Measurements from ENCODE around the gene ANKRD11.

Gene ANKRD11

DNA sequence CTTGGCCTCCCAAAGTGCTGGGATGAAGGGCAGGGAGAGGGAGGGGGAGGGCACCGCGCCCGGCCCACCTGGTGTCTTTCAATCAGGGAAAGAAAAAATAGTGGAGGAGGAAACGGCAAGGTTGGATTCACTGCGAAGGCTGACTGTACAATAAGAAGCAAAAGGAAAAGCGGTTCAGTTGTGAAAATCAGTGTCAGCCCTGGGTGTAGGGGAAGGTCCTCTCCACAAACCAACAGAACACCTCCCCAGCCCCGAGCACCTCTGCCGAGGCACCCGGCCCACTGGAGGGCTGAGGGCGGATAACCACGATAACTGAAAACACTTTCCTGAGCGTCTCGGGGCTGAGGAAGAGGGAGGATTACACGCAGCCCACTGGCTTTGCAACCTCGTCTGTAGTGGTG is 16.4 kb upstream of the ANKRD11 start:
- Histone ChIP-seq H3K4me3 (ENCODE audit: low read length in 2 of 2) (peak overlapping the region; percentile 85 to 88), H3K36me3 (ENCODE audit: control insufficient read depth in 2 of 2, insufficient read depth in 2 of 2, low read length in 2 of 2) (peaks cover 6 to 11% of the 10 kb centered on the region in 2 donors), H3K27me3 (ENCODE audit: control insufficient read depth in 1 of 2, insufficient read depth in 2 of 2, low read length in 2 of 2) (no peaks in the 10 kb centered on the region), H3K4me1 (ENCODE audit: control insufficient read depth, insufficient read depth, low read length) (peaks cover 38% of the 10 kb centered on the region), H3K9ac (ENCODE audit: low read length in 2 of 2) (peak overlapping the region in 1 of 2 donors; percentile 75), H3K9me3 (ENCODE audit: control insufficient read depth in 2 of 2, low read length in 2 of 2) (no peaks in the 10 kb centered on the region), H3K27ac (ENCODE audit: low read length) (no peak overlapping the region)

DNA sequence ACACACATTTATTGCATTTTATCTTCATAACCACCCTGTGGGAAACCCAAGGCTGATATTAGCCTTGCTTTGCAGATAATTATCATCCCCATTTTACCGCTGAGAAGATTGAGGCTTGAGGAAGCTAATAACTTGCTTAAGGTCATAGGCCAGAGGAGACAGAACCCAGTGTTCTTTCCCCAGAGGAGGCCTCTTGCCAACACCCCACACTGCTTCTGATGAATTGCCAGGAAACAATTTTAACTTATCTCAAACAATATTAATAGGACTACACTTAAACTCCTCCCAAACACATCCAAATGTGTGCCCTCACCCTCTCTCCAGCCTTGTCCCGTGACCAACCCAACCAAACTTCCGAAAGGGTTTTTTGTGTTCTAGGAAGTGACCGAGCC is 15.7 kb upstream of the ANKRD11 start:
- peak overlapping the region in 1 of 2 donors; percentile 35 for H3K4me3 ChIP-seq (ENCODE audit: low read length in 2 of 2)
- H3K36me3 ChIP-seq (ENCODE audit: control insufficient read depth in 2 of 2, insufficient read depth in 2 of 2, low read length in 2 of 2) = peaks cover 5 to 6% of the 10 kb centered on the region in 2 donors
- H3K9me3 ChIP-seq (ENCODE audit: control insufficient read depth in 2 of 2, low read length in 2 of 2) = no peaks in the 10 kb centered on the region
- H3K27ac ChIP-seq (ENCODE audit: low read length) = no peak overlapping the region
- no peak overlapping the region for H3K9ac ChIP-seq (ENCODE audit: low read length in 2 of 2)
- peaks cover 38% of the 10 kb centered on the region for H3K4me1 ChIP-seq (ENCODE audit: control insufficient read depth, insufficient read depth, low read length)
- H3K27me3 ChIP-seq (ENCODE audit: control insufficient read depth in 1 of 2, insufficient read depth in 2 of 2, low read length in 2 of 2) = no peaks in the 10 kb centered on the region

DNA sequence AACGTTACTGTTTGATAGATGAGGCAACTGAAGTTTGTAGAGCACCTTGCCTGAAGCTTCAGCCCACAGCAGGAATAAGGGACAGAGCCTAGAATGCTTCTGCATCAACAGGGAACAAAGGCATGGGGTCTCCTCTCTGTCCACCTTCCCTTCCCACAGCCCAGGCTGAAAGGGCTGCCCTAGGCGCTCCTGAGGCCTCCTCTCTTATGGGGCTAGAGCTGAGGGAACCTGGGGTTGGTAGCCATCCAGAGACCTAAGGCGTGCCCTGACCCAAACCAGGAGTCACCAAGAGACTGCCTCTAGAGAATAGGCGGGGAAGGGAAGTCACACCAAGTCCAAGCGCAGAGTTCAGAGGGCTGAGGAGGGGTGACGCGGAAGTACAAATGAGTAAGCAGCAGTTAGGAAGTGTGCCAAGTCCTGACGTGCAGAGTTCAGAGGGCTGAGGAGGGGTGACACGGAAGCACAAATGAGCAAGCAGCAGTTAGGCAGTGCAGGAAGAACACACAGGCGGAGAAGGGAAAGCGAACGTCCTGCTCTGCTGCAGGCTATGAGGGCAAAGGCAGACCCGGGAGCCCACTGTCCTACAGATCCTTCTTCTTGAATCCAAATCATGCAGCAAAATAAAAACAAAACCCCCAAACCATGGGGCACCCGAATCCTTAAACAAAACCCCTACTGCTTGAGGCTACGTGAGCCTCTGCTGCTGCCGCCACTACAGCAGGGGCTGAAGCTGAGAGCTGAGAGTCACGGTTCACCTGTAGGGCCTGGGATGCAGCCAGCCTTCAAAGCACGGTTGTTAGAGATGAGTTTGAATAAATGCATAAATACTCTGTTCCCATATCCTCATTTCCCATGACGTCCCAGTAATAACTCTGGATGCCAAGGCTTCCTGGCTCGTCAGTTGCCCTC is 15.1 kb upstream of the ANKRD11 start:
- no peaks in the 10 kb centered on the region for H3K9me3 ChIP-seq (ENCODE audit: control insufficient read depth in 2 of 2, low read length in 2 of 2)
- no peak overlapping the region for H3K9ac ChIP-seq (ENCODE audit: low read length in 2 of 2)
- H3K36me3 ChIP-seq (ENCODE audit: control insufficient read depth in 2 of 2, insufficient read depth in 2 of 2, low read length in 2 of 2) = peaks cover 1 to 2% of the 10 kb centered on the region in 2 donors
- H3K4me3 ChIP-seq (ENCODE audit: low read length in 2 of 2) = peak overlapping the region in 1 of 2 donors; percentile 35
- no peaks in the 10 kb centered on the region for H3K27me3 ChIP-seq (ENCODE audit: control insufficient read depth in 1 of 2, insufficient read depth in 2 of 2, low read length in 2 of 2)
- H3K4me1 ChIP-seq (ENCODE audit: control insufficient read depth, insufficient read depth, low read length) = peaks cover 38% of the 10 kb centered on the region
- peak overlapping the region; percentile 53 for H3K27ac ChIP-seq (ENCODE audit: low read length)

DNA sequence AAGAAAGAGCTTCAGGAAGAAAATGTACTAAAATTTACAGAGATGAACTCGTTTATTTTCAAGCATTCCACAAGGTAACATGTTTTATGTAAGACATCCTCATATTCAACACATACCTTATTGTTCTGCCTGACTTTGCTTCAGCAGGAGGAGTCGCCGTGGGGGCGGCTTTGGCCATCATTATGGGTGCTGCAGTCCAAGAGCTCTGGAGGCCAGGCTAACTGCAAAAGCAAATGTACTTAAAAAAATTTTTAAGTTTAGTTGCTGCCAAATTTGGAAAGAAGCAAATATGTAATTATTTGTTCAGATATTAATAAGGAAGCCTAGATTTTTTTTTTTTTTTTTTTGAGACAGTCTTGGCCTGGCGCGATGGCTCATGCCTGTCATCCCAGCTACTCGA is 13.7 kb upstream of the ANKRD11 start:
- Histone ChIP-seq H3K27me3 (ENCODE audit: control insufficient read depth in 1 of 2, insufficient read depth in 2 of 2, low read length in 2 of 2) (no peaks in the 10 kb centered on the region), H3K4me3 (ENCODE audit: low read length in 2 of 2) (no peak overlapping the region), H3K9me3 (ENCODE audit: control insufficient read depth in 2 of 2, low read length in 2 of 2) (no peaks in the 10 kb centered on the region), H3K9ac (ENCODE audit: low read length in 2 of 2) (no peak overlapping the region), H3K4me1 (ENCODE audit: control insufficient read depth, insufficient read depth, low read length) (peaks cover 31% of the 10 kb centered on the region), H3K36me3 (ENCODE audit: control insufficient read depth in 2 of 2, insufficient read depth in 2 of 2, low read length in 2 of 2) (no peaks in the 10 kb centered on the region), H3K27ac (ENCODE audit: low read length) (no peak overlapping the region)

GRCh38 chr16:89502081-89502843 is 11.9 kb upstream of the ANKRD11 start:
- Histone ChIP-seq H3K9ac (ENCODE audit: low read length in 2 of 2) (no peak overlapping the region), H3K36me3 (ENCODE audit: control insufficient read depth in 2 of 2, insufficient read depth in 2 of 2, low read length in 2 of 2) (peaks cover 0 to 4% of the 10 kb centered on the region in 2 donors), H3K27me3 (ENCODE audit: control insufficient read depth in 1 of 2, insufficient read depth in 2 of 2, low read length in 2 of 2) (no peaks in the 10 kb centered on the region), H3K27ac (ENCODE audit: low read length) (no peak overlapping the region), H3K4me3 (ENCODE audit: low read length in 2 of 2) (no peak overlapping the region), H3K9me3 (ENCODE audit: control insufficient read depth in 2 of 2, low read length in 2 of 2) (no peaks in the 10 kb centered on the region), H3K4me1 (ENCODE audit: control insufficient read depth, insufficient read depth, low read length) (peaks cover 18% of the 10 kb centered on the region)

GRCh38 chr16:89499767-89500166 is 9.4 kb upstream of the ANKRD11 start:
- Histone ChIP-seq H3K9me3 (ENCODE audit: control insufficient read depth in 2 of 2, low read length in 2 of 2) (no peaks in the 10 kb centered on the region), H3K27me3 (ENCODE audit: control insufficient read depth in 1 of 2, insufficient read depth in 2 of 2, low read length in 2 of 2) (no peaks in the 10 kb centered on the region), H3K9ac (ENCODE audit: low read length in 2 of 2) (no peak overlapping the region), H3K27ac (ENCODE audit: low read length) (no peak overlapping the region), H3K36me3 (ENCODE audit: control insufficient read depth in 2 of 2, insufficient read depth in 2 of 2, low read length in 2 of 2) (peaks cover 0 to 4% of the 10 kb centered on the region in 2 donors), H3K4me3 (ENCODE audit: low read length in 2 of 2) (no peak overlapping the region), H3K4me1 (ENCODE audit: control insufficient read depth, insufficient read depth, low read length) (no peaks in the 10 kb centered on the region)

DNA sequence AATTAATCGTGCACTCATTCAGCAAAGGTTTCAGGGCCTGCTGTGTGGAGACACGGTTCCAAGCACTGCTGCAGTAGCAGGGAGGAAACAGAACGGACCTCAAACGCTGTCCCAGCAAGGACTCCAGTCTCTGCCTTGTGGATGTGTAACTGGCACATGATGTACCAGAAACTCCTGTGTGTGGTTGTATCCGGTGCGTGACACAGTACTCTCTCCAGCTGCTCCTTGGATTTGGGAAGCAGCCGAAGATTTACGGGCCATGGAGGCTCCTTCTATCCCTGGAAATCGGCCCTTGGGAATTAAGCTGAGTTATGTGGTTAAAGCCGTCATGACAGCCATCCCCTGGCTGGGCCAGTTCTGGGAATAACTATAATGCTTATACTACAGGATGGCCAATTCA is 8.5 kb upstream of the ANKRD11 start:
- H3K4me3 ChIP-seq (ENCODE audit: low read length in 2 of 2) = no peak overlapping the region
- H3K9ac ChIP-seq (ENCODE audit: low read length in 2 of 2) = no peak overlapping the region
- no peaks in the 10 kb centered on the region for H3K4me1 ChIP-seq (ENCODE audit: control insufficient read depth, insufficient read depth, low read length)
- H3K27me3 ChIP-seq (ENCODE audit: control insufficient read depth in 1 of 2, insufficient read depth in 2 of 2, low read length in 2 of 2) = no peaks in the 10 kb centered on the region
- no peak overlapping the region for H3K27ac ChIP-seq (ENCODE audit: low read length)
- H3K9me3 ChIP-seq (ENCODE audit: control insufficient read depth in 2 of 2, low read length in 2 of 2) = no peaks in the 10 kb centered on the region
- peaks cover 0 to 4% of the 10 kb centered on the region in 2 donors for H3K36me3 ChIP-seq (ENCODE audit: control insufficient read depth in 2 of 2, insufficient read depth in 2 of 2, low read length in 2 of 2)

- Histone ChIP-seq H3K27ac (ENCODE audit: low read length) (no peak overlapping the region), H3K36me3 (ENCODE audit: control insufficient read depth in 2 of 2, insufficient read depth in 2 of 2, low read length in 2 of 2) (peaks cover 0 to 4% of the 10 kb centered on the region in 2 donors)
These were observed 4.8 kb upstream of the ANKRD11 start for GRCh38 chr16:89495121-89495520.

DNA sequence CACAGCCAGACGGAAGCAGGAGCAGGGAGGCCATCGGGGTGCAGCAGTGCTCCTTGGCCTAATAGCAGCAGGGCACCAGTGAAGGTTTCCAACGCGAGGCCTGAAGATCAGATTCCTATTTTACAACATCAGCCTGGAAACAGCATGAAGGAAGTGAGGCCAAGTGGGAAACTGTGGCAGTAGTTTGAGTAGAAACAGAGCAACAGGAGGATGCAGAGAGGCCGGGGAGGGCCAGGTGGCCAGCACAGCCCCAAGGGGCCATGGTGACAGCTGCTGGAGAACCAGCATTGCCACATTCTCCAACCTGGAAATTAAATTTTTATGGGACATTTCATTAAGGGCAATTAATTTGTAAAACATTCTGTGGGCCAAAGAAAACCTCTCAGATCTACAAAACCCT is 3.4 kb upstream of the ANKRD11 start:
- Histone ChIP-seq H3K4me1 (ENCODE audit: control insufficient read depth, insufficient read depth, low read length) (peaks cover 15% of the 10 kb centered on the region), H3K4me3 (ENCODE audit: low read length in 2 of 2) (no peak overlapping the region), H3K9me3 (ENCODE audit: control insufficient read depth in 2 of 2, low read length in 2 of 2) (no peaks in the 10 kb centered on the region), H3K27ac (ENCODE audit: low read length) (no peak overlapping the region), H3K27me3 (ENCODE audit: control insufficient read depth in 1 of 2, insufficient read depth in 2 of 2, low read length in 2 of 2) (no peaks in the 10 kb centered on the region), H3K36me3 (ENCODE audit: control insufficient read depth in 2 of 2, insufficient read depth in 2 of 2, low read length in 2 of 2) (peaks cover 0 to 1% of the 10 kb centered on the region in 2 donors), H3K9ac (ENCODE audit: low read length in 2 of 2) (no peak overlapping the region)

More at GRCh38 chr16:89495121-89495520, 4.8 kb upstream of the ANKRD11 start:
- Histone ChIP-seq H3K4me3 (ENCODE audit: low read length in 2 of 2) (no peak overlapping the region), H3K9me3 (ENCODE audit: control insufficient read depth in 2 of 2, low read length in 2 of 2) (no peaks in the 10 kb centered on the region), H3K27me3 (ENCODE audit: control insufficient read depth in 1 of 2, insufficient read depth in 2 of 2, low read length in 2 of 2) (no peaks in the 10 kb centered on the region), H3K9ac (ENCODE audit: low read length in 2 of 2) (no peak overlapping the region), H3K4me1 (ENCODE audit: control insufficient read depth, insufficient read depth, low read length) (peaks cover 12% of the 10 kb centered on the region)

GRCh38 chr16:89491974-89492687 is 1.8 kb upstream of the ANKRD11 start:
- no peaks in the 10 kb centered on the region for H3K27me3 ChIP-seq (ENCODE audit: control insufficient read depth in 1 of 2, insufficient read depth in 2 of 2, low read length in 2 of 2)
- peak overlapping the region; percentile 92 for H3K27ac ChIP-seq (ENCODE audit: low read length)
- peaks cover 27% of the 10 kb centered on the region for H3K4me1 ChIP-seq (ENCODE audit: control insufficient read depth, insufficient read depth, low read length)
- peak overlapping the region; percentile 71 to 86 for H3K4me3 ChIP-seq (ENCODE audit: low read length in 2 of 2)
- peak overlapping the region; percentile 81 to 86 for H3K9ac ChIP-seq (ENCODE audit: low read length in 2 of 2)
- no peaks in the 10 kb centered on the region for H3K9me3 ChIP-seq (ENCODE audit: control insufficient read depth in 2 of 2, low read length in 2 of 2)
- no peaks in the 10 kb centered on the region for H3K36me3 ChIP-seq (ENCODE audit: control insufficient read depth in 2 of 2, insufficient read depth in 2 of 2, low read length in 2 of 2)
